Omental fat pad (tissue), 4 donors: ENCODE results near the gene KICS2. TPM values are rescaled to one million over a fixed set of nuclear protein-coding genes. Genes with fewer than 3 reads are reported as not detected.
"Not testable (repeated sequence)": the region's sequence is repeated elsewhere in the genome, so short reads cannot be mapped to it uniquely, and the experiment has no call there.

Experiments used
- ATAC-seq: fragments of 150-250 bp; one replicate; pipeline ENCODE4 v1.9.1; 2016; ENCODE audit warnings: mild to moderate bottlenecking, moderate library complexity; ENCODE audit not compliant: low FRiP score
- DNase-seq: peaks from one replicate; pipeline ENCODE4 v3.0.0-alpha.2; 2019; ENCODE audit warnings: low spot score
- CTCF ChIP-seq, 3 donors: fragments of 450-650 bp; IDR thresholded peaks; one replicate each; pipeline ENCODE4 v1.5.1; 2016 to 2017; ENCODE audit warnings: antibody characterized with exemption in 3 of 3, mild to moderate bottlenecking in 3 of 3, moderate library complexity in 2 of 3
- total RNA-seq, 4 donors: library from RNA; depleted of rRNA; stranded (reverse); fragments of >200 nt; gene quantifications; one replicate each; pipeline ENCODE4 v1.1.0, GENCODE V29; 2016

The KICS2 gene
- total RNA-seq, 4 donors from 2014 or later, result 8.8 to 15.9 (median 10.4) TPM

GRCh38 chr12:64203775-64204174, 18.3 kb downstream of the KICS2 start:
- ATAC-seq (no peak), DNase-seq (no peak)
- TF ChIP-seq CTCF (IDR thresholded peaks at IDR 0.05), result no peak

- no peak for DNase-seq
- TF ChIP-seq CTCF (IDR thresholded peaks at IDR 0.05), result no peak
- ATAC-seq, result no peak
These were observed 19.1 kb downstream of the KICS2 start for GRCh38 chr12:64203036-64203435.

- not testable (repeated sequence) for DNase-seq, ATAC-seq
These were observed 26.3 kb downstream of the KICS2 start for GRCh38 chr12:64195841-64196240.

DNA sequence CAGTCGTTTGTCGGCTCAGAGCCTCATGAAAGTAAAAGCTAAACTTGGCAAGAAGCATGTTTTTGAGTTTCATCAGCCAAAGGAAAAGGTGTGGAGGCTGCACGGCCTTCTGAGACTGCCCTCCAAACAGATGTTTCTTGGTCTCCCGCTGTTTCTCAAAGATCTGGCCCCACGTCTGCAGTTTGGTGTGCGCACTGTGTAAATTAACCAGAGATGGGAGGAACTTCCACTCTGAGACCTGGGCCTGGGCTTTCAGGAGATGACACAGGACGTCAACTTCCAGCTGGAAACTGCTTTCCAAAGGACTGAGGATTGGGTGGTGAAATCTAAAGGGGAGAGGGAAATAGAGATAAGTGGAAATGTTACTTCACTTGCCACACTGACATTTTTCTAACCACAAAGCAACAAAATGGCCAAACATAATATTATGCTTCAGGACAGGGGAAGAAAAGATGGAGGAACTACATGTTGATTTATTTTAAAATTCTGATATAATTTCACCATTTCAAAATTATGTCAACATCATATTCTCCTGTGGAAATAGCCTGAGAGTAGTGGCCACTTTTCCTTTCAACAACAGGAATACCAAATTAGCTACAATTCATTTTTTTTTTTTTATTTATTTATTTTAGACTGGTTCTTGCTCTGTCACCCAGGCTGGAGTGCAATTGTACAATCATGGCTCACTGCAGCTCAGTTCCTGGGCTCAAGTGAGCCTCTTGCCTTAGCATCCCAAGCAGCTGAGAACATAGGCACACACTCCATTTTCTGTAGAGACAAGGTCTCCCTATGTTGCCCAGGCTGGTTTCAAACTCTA, 27.6 kb downstream of the KICS2 start:
- ATAC-seq (no peak), DNase-seq (no peak)
- no peak for TF ChIP-seq CTCF (IDR thresholded peaks at IDR 0.05)

GRCh38 chr12:64193931-64194330, 28.2 kb downstream of the KICS2 start:
- no peak for TF ChIP-seq CTCF (IDR thresholded peaks at IDR 0.05)
- no peak for ATAC-seq
- no peak for DNase-seq

- DNase-seq (no peak), ATAC-seq (no peak)
- TF ChIP-seq CTCF (IDR thresholded peaks at IDR 0.05), result no peak
These were observed 29.3 kb downstream of the KICS2 start for GRCh38 chr12:64192644-64193444.

DNA sequence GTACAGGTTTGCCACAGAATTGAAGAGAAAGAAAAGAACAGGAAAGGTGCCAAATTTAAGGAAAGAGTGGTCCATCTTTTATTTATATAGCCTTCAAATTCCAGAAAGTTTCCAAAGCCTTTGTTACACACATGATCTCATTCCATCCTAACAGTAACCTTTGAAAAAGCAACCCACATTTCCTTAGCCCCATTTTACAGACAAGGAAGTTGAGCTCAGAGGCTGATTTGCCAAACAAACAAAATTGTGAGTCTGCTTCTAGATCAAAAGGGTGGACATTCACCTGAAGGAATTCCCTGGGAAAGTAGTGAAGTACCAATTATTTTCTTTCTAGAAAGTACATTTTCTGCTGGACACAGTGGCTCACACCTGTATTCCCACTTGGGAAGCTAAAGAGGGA, 32.0 kb downstream of the KICS2 start:
- TF ChIP-seq CTCF (IDR thresholded peaks at IDR 0.05), result no peak
- DNase-seq (no peak), ATAC-seq (no peak)
